Activated T-cell treated with anti-CD3 and anti-CD28 coated beads for 4 hours (primary cell): ENCODE measurements around the gene RBM26.
"Not testable (repeated sequence)": the region's sequence is repeated elsewhere in the genome, so short reads cannot be mapped to it uniquely, and the experiment has no call there.

ENCODE experiments used
- DNase-seq: peaks from one replicate; pipeline ENCODE4 v3.0.0-alpha.2; 2020

The RBM26 gene

GRCh38 chr13:79314652-79315051 is 91.4 kb downstream of the RBM26 start:
- DNase-seq, result no peak

- DNase-seq, result no peak
These were observed 93.7 kb downstream of the RBM26 start for GRCh38 chr13:79312340-79312855.

- DNase-seq, result no peak
These were observed 94.7 kb downstream of the RBM26 start for GRCh38 chr13:79311386-79311785.

- no peak for DNase-seq
These were observed 96.4 kb downstream of the RBM26 start for GRCh38 chr13:79309690-79310089.

GRCh38 chr13:79307866-79308298 is 98.2 kb downstream of the RBM26 start:
- no peak for DNase-seq

- DNase-seq, result no peak
These were observed 98.6 kb downstream of the RBM26 start for GRCh38 chr13:79307433-79307861.

DNA sequence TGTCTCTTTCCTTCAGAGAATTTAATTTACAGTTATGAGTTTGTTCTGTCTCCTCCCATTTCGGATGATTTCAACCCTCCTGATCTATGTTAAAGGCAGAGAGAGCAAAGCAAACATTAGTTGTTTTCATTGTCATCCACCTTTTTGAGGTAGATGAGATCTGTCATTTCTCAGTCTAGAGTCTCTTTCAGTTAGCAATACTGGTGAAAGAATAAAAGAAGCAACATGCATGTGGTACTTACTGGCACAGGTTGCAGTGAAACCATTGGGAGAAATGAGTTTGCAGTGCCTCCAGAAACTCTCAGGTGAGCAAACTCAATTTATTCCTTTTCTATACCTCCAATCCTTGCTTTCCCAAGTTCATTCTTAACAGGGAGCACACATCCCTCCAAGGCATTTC is 99.4 kb downstream of the RBM26 start:
- no peak for DNase-seq

DNA sequence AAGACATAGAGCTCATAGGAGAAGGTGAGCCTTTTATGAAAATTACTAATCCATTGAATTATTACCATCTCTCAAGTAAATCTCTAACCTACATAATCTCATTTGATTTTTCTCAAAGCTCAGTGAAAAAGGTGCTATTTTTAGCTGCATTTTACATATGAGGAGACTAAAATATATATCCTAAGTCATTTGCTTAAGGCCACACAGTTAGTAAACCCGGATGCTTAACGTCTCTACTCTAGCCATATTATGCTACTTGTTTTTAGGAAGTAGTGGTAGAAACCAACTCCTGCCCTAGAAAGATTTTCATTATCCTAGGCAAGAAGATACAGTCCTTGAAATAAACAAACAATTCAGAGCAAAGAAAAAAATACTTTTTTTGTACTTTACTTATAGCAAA is 108.9 kb downstream of the RBM26 start:
- DNase-seq, result no peak

DNA sequence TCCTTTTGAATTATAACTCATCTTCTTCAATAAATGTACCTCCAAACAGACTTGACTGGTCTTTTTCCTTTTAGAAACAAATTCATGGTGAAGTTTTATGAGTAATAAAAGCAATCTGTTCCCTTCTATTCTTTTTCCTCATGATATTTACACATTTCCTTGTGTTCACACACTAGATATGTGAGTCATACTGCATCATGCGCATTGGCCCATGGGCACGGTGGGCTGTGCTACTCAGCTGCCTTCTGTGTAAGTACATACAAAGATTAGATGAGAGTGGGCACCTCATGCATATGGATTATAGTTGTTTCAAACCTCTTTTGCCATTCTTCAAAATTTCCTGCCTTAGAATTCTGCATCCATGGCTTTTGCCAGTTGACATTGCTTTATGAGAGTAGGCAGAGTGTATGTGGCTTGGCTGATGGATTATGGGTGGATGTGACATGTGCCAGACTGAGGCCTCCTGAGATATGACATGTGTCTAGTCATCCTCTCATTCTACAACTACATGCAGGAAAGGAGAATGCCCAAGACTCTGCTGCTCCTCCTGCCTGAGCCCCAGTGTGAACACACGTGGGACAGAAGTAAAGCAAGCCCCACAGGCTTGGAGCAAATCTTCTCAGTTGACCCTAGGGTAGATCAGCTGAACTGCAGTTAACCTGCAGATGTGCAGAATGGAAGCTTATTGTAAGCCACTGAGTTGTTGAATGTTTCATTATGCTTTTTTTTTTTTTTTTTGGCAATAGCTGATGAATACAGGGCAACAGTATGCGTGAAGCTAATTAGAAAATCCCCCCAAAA is 109.9 kb downstream of the RBM26 start:
- DNase-seq, result no peak

GRCh38 chr13:79290595-79291244 is 115.3 kb downstream of the RBM26 start:
- no peak for DNase-seq

- DNase-seq, result no peak
These were observed 116.5 kb downstream of the RBM26 start for GRCh38 chr13:79289571-79289970.

- no peak for DNase-seq
These were observed 117.9 kb downstream of the RBM26 start for GRCh38 chr13:79287939-79288795.

GRCh38 chr13:79285159-79285558 is 120.9 kb downstream of the RBM26 start:
- DNase-seq, result no peak

DNA sequence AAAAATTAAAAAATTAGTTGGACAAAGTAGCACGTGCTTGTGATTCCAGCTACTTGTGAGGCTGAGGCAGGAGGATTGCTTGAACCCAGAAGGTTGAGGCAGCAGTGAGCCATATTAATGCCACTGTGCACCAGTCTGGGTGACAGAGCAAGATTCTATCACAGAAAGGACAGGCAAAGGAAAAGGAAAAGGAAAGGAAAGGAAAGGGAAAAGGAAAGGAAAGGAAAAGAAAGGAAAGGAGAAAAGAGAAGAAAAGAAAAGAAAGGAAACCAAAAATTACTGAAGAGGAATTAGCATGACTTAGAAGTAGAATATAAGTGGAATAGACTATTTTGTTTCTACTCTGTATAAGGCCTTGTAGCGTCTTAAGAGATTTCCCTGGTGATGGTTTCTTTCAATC is 122.3 kb downstream of the RBM26 start:
- no peak for DNase-seq

DNA sequence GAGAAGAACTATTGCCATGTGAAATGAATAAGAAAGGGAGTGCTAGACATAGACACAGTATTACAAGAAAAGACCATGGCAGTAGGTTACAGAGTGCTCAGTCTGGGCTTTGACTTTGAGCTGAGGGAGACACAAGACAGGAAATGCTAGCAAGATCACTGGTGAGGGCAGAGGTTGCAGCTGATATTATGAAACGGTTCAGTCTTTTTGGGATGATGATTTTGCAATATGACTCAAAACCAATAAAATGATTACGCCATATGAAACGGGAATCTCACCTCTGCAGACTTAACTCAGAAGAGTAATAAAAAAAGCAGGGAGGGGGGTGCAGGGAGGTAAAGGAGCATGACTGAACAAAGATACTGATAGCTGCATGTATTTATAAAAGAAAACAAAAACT is 123.1 kb downstream of the RBM26 start:
- DNase-seq, result no peak

- DNase-seq, result no peak
These were observed 123.5 kb downstream of the RBM26 start for GRCh38 chr13:79282508-79282907.

DNA sequence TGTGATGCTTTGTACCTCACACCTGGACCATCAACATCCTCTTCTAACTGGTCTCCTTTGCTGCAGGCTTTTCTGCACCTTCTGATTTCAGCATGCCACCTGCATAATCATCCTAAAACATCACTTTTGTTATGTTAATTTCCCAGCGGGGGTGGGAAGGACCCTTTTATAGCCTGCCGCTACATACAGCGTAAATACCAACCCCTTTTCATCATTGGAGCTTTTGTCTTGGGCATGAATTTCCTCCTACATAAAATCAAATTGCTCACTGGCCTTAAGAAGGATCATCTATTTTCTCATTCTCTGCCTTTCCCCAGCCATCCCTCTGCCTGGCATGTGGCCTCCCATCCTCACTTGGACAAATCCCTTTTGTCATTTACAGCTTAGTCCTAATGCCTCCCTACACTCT is 124.7 kb downstream of the RBM26 start:
- DNase-seq, result no peak

GRCh38 chr13:79279735-79280134 is 126.3 kb downstream of the RBM26 start:
- not testable (repeated sequence) for DNase-seq

GRCh38 chr13:79273045-79273444 is 133.0 kb downstream of the RBM26 start:
- no peak for DNase-seq

- no peak for DNase-seq
These were observed 134.4 kb downstream of the RBM26 start for GRCh38 chr13:79271616-79272015.

DNA sequence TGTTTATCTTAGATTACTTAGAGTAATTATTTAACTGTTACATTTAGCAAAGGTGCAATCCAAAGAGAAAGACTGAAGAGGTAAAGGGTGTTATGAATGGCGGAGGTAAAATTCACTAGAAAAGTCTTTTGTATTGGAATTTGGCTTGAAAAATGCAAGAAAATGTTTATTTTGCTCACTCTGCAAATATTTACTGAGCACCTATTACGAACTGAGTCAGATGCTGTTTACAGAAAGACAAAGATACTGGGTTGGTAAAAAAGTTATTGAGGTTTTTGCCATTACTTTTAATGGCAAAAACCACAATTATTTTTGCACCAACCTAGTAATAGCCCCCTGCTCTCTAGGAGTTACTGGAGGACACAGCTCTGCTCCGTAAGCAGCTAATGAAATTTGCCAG is 135.2 kb downstream of the RBM26 start:
- no peak for DNase-seq
